Measurements from ENCODE around the gene ISX. TPM values are rescaled to one million over a fixed set of nuclear protein-coding genes. Genes with fewer than 3 reads are reported as not detected.

ISX gene
- total and polyA plus RNA-seq, 2 of the 13 experiments (the other 11 are each of a cell fraction or from before 2014, with no cell fraction given): 1.4 to 1.8 TPM

DNA sequence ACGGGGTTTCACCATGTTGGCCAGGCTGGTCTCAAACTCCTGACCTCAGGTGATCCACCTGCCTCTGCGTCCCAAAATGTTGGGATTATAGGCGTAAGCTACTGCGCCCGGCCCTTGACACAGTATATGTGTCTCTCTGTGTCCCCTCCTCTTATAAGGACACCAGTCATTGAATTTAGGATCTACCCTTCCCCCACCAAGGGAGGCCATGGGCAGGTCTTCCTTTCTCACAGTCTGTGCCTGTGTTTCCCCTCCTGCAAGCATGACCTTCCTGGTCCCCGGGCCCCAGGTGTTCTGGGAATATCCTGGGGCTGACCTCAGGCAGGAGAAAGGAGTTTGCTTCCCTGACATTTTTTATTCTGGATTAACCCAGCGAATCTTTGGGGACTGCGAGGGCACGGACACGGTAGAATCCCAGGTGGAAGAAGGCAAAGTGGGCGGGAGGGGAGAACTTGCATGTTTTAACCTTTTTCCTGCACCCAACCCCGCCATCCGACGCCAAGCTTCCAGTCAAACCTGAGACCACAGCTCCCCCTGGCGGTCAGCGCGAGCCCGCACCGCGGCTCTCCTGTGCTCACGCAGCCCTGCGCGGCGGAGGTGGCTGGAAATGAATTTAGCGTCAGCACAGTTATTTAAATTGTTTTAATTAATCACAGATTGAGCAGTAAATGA lies 42.1 kb upstream of the ISX start:
- Histone ChIP-seq H3K36me3 (replicated peaks in 1 of 2; ENCODE audit: control insufficient read depth in 1 of 2, insufficient read depth in 2 of 2, low read length in 2 of 2) (no peaks in the 10 kb centered on the region), H3K4me3 (replicated peaks in 1 of 3; ENCODE audit: insufficient read depth in 1 of 3, low read depth in 2 of 3, low read length in 3 of 3) (no peak overlapping the region), H3K27me3 (ENCODE audit: control insufficient read depth in 1 of 2, insufficient read depth in 2 of 2, low read length in 2 of 2) (0 out of 5 replicates have a peak, but pooled peaks cover 0 to 2% of the 10 kb centered on the region in 2 experiments), H3K4me1 (ENCODE audit: insufficient read depth, low read length) (no peaks in the 10 kb centered on the region), H4K20me1 (ENCODE audit: insufficient read depth, low read length) (no peaks in the 10 kb centered on the region), H3K27ac (ENCODE audit: extremely low read length, insufficient read depth, low read length) (no peak overlapping the region), H3K79me2 (ENCODE audit: insufficient read depth, low read length) (no peaks in the 10 kb centered on the region), H3K4me2 (ENCODE audit: low read depth, low read length) (no peak overlapping the region), H3K9me3 (ENCODE audit: low read length) (no peaks in the 10 kb centered on the region), H3K9ac (ENCODE audit: insufficient read depth, low read depth, low read length) (no peak overlapping the region), H2AFZ (ENCODE audit: low read length) (no peak overlapping the region)
- no TSS peak for BruUV-seq (replicated peaks)
- ChIA-PET CTCF (ENCODE audit: low intra/inter-chr PET ratio, low total read pairs) (interaction anchor here (1.2 kb wide), 1 partner anchor 609 kb away, joined by 12 read pairs; no protein-coding TSS in a partner anchor), POLR2A (no interaction called here)
- DNase-seq (ENCODE audit: low spot score) (no peak), FAIRE-seq (no peak), ATAC-seq (peak; percentile 84)
- WGBS (ENCODE audit: low lambda C conversion rate): 23% methylated on average over 22 of the region's 25 CpGs
- intact Hi-C loops (cut with micrococcal nuclease; ENCODE audit: unreplicated experiment) (no loop called here), in situ Hi-C loops (cut with HindIII; ENCODE audit: extremely low pct_ligation_motif_present, low pct_unique_long_range_greater_than_20kb) (no loop called here)
- TF ChIP-seq, protein P1, sequence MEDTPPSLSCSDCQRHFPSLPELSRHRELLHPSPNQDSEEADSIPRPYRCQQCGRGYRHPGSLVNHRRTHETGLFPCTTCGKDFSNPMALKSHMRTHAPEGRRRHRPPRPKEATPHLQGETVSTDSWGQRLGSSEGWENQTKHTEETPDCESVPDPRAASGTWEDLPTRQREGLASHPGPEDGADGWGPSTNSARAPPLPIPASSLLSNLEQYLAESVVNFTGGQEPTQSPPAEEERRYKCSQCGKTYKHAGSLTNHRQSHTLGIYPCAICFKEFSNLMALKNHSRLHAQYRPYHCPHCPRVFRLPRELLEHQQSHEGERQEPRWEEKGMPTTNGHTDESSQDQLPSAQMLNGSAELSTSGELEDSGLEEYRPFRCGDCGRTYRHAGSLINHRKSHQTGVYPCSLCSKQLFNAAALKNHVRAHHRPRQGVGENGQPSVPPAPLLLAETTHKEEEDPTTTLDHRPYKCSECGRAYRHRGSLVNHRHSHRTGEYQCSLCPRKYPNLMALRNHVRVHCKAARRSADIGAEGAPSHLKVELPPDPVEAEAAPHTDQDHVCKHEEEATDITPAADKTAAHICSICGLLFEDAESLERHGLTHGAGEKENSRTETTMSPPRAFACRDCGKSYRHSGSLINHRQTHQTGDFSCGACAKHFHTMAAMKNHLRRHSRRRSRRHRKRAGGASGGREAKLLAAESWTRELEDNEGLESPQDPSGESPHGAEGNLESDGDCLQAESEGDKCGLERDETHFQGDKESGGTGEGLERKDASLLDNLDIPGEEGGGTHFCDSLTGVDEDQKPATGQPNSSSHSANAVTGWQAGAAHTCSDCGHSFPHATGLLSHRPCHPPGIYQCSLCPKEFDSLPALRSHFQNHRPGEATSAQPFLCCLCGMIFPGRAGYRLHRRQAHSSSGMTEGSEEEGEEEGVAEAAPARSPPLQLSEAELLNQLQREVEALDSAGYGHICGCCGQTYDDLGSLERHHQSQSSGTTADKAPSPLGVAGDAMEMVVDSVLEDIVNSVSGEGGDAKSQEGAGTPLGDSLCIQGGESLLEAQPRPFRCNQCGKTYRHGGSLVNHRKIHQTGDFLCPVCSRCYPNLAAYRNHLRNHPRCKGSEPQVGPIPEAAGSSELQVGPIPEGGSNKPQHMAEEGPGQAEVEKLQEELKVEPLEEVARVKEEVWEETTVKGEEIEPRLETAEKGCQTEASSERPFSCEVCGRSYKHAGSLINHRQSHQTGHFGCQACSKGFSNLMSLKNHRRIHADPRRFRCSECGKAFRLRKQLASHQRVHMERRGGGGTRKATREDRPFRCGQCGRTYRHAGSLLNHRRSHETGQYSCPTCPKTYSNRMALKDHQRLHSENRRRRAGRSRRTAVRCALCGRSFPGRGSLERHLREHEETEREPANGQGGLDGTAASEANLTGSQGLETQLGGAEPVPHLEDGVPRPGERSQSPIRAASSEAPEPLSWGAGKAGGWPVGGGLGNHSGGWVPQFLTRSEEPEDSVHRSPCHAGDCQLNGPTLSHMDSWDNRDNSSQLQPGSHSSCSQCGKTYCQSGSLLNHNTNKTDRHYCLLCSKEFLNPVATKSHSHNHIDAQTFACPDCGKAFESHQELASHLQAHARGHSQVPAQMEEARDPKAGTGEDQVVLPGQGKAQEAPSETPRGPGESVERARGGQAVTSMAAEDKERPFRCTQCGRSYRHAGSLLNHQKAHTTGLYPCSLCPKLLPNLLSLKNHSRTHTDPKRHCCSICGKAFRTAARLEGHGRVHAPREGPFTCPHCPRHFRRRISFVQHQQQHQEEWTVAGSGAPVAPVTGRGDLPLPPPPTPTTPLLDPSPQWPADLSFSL (CRISPR knock-in tag; IDR thresholded peaks at IDR 0.05): no peak
- TF ChIP-seq MLLT10 (CRISPR knock-in tag; IDR thresholded peaks at IDR 0.05) (no peak), KDM2A (CRISPR knock-in tag; IDR thresholded peaks at IDR 0.05; ENCODE audit: borderline replicate concordance, low read depth) (peak; percentile 37; the same call in 1 of the 2 replicates), KDM3A (CRISPR knock-in tag; IDR thresholded peaks at IDR 0.05; ENCODE audit: low read depth) (no peak), SMC3 (IDR thresholded peaks at IDR 0.05; ENCODE audit: low read length) (peak; percentile 37; the same call in 1 of the 2 replicates), ZNF788 (CRISPR knock-in tag; IDR thresholded peaks at IDR 0.05; ENCODE audit: borderline replicate concordance) (no peak), TOPORS (CRISPR knock-in tag; IDR thresholded peaks at IDR 0.05) (no peak), ZNF552 (CRISPR knock-in tag; IDR thresholded peaks at IDR 0.05; ENCODE audit: borderline replicate concordance) (no peak), AHR (CRISPR knock-in tag; IDR thresholded peaks at IDR 0.05) (no peak), RAD21 (CRISPR knock-in tag; IDR thresholded peaks at IDR 0.05) (peak; percentile 68), KMT2A (CRISPR knock-in tag; IDR thresholded peaks at IDR 0.05) (no peak), STAG1 (CRISPR knock-in tag; IDR thresholded peaks at IDR 0.05) (peak; percentile 82), MIER2 (CRISPR knock-in tag; IDR thresholded peaks at IDR 0.05) (0 out of 2 replicates have a peak, but pooled peaks have one; percentile 51)
- TF ChIP-seq, protein P2, sequence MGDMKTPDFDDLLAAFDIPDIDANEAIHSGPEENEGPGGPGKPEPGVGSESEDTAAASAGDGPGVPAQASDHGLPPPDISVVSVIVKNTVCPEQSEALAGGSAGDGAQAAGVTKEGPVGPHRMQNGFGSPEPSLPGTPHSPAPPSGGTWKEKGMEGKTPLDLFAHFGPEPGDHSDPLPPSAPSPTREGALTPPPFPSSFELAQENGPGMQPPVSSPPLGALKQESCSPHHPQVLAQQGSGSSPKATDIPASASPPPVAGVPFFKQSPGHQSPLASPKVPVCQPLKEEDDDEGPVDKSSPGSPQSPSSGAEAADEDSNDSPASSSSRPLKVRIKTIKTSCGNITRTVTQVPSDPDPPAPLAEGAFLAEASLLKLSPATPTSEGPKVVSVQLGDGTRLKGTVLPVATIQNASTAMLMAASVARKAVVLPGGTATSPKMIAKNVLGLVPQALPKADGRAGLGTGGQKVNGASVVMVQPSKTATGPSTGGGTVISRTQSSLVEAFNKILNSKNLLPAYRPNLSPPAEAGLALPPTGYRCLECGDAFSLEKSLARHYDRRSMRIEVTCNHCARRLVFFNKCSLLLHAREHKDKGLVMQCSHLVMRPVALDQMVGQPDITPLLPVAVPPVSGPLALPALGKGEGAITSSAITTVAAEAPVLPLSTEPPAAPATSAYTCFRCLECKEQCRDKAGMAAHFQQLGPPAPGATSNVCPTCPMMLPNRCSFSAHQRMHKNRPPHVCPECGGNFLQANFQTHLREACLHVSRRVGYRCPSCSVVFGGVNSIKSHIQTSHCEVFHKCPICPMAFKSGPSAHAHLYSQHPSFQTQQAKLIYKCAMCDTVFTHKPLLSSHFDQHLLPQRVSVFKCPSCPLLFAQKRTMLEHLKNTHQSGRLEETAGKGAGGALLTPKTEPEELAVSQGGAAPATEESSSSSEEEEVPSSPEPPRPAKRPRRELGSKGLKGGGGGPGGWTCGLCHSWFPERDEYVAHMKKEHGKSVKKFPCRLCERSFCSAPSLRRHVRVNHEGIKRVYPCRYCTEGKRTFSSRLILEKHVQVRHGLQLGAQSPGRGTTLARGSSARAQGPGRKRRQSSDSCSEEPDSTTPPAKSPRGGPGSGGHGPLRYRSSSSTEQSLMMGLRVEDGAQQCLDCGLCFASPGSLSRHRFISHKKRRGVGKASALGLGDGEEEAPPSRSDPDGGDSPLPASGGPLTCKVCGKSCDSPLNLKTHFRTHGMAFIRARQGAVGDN (CRISPR knock-in tag; IDR thresholded peaks at IDR 0.05): peak; percentile 31; the same call in 1 of the 2 replicates
